KG1 (cell line): ENCODE measurements around the gene SCRN2.

ENCODE experiments used
- DNase-seq: peaks from one replicate; lab custom pipeline; 2025; lab: John Stamatoyannopoulos, UW

Gene SCRN2

DNA sequence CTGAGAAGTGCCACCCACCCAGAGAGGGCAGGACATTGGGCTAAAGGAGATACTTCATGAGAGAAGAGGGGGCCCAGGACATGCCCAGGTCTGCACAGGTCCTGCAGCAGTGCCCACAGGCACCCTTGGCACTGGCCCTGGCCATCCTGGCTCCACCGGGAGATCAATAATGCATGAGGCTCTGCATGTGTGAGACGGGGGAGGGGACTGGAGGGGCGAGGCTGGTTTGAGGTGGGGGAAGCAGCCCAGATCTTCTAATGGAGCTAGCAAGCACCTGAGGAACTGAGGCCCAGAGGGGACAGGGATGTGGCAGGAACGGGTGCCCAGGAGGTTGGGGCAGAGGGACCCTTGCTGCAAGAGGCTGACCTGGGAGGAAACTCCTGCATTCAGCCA, 20.0 kb downstream of the SCRN2 start:
- no peak for DNase-seq

DNA sequence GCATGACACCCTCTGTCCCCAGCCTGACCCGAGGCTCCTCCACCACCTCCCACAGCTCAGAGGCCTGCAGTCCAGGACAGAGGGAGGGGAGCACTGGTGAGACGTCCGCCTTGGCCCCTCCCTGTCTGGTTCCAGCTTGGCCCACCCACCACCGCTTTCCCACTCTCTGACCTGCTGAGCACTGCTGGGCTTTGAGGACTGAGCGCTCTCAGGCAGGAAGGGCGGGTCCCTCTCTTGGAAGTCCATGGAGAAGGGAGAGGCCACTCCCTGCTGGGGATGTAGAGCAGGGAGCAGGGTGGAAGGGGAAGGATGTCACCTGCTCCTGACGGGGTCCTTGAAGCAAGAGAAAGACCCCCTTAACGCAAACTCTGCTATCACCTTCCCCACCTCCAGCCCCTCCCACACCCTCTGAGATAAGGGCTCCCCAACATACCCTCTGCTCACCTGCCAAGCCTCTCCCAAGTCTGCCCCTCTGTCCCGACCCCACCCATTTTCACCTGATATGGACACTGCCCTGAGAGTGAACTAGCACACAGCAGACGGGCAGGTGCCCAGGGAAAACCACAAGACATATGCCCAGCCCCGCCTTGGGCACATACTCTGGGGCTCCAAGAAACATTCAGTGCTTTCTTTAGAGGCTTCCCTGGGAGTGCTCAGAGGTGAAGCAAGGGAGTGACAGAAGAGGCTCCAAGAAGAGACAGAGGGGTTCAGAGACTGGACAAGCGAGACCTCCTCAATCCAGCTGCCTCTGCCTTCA, 20.9 kb downstream of the SCRN2 start:
- no peak for DNase-seq

DNA sequence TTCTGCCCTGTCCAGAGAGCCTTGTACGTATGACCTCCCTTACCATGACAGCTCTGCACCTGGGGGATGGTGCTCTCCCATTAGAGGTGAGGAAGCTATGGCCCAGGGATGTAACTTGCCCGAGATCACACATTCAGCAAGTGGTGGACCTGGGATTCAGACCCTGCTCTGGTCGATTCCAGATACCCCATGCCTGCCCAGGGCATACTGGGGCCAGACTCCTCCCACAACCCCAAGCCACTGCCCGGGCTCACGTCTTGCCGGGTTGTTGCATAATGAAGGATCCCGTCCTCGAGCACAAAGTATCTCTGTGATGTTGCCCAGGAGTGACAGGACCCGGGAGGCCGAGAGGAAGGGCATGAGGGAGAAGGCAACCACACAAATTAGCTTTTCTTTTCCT, 21.6 kb downstream of the SCRN2 start:
- no peak for DNase-seq

DNA sequence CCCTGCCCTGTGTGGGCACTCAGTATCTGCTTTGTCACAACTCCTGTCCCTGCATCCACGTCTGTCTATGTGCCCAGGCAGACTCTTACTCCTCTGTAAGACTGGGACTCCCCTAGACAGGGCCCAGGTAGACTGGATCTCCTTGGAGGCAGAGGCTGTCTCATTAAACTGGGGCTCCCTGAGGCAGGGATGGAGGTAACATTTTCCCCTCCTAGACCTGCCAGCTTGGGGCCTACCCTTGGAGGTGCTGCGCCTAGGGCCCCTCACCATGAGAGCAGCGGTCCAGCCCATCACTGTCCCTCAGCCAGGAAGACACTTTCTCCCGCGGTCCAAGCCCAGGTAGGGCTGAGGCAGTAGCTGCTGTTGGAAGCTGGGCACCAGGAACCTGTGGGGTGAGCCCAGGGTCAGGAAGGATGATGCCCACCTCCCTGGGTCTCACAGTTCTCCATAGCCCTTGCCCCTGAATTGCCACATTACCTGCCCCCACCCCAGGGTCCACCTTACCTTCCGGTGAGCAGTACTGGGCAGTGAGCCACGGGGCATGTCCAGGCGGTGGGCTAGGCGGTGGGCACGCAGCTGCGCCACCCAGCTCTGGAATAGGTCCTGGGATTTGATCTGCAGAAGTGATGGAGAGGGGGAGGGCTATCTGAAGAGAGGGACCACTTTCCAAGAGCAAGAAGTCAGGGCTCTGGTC, 22.9 kb downstream of the SCRN2 start:
- DNase-seq = no peak

DNA sequence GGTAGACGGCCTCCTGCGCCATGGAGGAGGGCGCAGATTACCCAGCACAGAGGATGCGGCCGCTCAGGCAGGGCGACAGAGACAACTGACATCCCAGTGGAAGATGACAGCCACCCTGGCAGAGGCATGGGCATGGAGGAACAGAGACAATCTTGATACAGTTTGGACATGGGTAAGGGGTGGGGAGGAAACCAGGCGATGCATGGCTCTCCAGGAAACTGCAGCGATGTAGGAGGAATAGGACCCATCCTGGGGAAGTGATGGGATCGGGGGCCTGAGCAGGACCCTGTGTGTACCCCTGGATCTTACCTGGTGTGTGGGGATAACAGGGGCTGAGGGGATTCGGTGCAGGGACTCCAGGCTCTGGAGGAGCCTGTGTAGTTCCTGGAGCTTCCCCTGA, 24.1 kb downstream of the SCRN2 start:
- DNase-seq = no peak

DNA sequence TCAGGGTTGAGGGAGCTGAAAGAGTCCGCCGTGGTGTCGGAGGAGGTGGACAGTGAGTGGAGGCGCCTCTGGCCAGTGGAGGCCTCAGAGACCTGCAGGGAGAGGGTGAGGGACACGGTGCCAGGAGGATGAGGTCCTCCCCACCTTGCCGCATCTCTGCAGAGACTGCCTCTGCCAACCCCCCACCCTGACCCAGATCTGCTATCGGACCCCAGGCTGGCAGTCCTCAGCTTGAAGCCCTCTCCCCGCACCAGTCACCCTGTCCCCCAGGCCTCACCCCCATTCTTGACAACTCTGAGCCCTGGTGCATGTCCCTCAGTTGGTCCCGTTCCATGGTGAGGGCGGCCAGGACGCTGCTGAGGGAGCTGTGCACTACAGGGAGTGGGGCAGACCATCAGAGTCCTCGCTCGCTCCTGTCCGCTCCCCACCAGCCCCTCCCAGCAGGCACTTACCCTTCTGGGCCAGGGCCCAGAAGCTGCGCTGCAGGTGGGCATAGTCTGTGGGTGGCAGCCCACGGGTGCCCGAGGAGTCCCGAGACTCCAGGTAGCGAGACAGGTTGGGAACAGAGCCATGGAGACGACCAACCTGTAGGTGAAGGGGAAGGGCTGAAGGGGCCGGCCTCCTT, 24.9 kb downstream of the SCRN2 start:
- DNase-seq = no peak

DNA sequence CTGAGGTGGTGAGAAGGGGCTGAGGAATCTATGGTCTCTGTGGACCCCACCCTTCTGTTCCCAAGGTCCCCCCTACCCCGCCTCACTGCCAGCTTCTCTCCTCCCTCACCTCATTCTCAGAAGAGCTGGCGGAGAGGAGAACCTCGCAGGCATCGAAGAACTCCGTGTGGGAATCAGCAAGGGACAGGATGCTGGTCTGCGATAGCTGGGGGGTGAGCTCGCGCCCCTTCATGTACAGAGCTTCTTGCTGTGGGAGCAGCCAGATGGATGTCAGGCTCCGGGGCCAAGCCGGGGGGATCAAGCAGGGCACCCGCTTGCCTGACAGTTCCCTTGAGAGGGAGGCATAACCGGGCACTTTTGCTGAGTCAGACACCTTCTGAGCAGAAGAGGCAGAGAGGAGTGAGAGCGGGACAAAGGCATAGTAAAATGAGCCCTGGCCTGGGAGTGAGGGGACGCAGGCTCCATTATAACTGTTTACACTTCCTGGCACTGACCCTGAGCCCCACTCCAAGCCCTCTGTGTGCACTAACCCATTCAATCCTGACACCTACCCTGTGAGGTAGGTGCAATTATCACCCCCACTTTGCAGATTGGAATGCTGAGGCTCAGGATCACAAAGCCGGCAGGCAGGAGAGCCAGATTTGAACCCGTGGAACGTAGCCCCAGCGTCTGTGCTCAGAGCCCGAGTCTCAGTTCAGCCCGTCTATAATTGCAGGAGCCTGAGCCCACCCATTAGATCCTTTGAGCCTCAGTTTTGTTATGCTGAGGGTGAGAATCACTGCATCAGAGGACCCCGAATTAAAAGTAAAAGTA, 25.8 kb downstream of the SCRN2 start:
- no peak for DNase-seq

DNA sequence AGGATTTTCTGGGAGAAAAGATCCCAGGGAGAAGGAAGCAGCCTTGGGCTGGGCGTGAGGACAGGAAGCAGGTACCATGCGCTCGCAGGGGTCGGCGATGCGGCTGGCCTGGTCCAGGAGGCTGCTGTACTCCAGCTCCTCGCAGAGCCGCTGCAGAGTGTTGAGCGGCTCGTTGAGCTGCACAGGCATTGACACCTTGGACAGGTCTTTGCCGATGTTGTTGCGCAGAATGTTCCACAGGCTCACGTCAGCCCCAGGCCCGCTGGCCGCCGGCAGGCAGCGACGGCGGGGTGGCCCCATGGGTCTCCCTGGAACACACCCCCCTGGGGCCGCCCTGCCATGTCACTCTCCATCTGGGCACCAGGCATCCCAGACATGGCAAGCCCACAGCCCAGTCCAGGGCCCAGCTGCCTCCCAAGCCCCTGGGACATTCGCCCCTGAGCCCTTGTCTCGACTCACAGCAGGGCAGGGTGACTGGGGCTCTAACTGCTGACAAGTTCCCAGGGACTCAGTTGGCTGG, 27.5 kb downstream of the SCRN2 start:
- DNase-seq = no peak

DNA sequence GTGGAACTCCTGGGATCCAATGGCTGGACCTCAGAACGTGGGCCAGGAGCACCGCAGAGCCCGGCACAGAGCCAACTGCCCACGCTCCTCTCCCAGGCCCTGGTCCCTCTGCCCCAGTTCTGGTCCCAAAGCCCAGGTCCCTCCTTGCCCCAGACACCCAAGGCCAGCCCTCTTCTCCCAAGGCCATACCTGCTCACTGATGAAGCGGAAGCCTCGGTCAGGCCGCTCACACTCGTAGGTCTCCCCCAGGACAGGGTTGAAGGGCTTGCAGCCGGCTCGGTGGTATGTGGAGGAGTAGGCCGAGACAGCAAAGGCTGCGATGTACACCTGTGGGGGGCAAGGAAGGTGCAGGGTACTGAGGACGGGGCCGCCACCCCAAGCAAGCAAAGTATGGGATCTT, 28.0 kb downstream of the SCRN2 start:
- DNase-seq = no peak

DNA sequence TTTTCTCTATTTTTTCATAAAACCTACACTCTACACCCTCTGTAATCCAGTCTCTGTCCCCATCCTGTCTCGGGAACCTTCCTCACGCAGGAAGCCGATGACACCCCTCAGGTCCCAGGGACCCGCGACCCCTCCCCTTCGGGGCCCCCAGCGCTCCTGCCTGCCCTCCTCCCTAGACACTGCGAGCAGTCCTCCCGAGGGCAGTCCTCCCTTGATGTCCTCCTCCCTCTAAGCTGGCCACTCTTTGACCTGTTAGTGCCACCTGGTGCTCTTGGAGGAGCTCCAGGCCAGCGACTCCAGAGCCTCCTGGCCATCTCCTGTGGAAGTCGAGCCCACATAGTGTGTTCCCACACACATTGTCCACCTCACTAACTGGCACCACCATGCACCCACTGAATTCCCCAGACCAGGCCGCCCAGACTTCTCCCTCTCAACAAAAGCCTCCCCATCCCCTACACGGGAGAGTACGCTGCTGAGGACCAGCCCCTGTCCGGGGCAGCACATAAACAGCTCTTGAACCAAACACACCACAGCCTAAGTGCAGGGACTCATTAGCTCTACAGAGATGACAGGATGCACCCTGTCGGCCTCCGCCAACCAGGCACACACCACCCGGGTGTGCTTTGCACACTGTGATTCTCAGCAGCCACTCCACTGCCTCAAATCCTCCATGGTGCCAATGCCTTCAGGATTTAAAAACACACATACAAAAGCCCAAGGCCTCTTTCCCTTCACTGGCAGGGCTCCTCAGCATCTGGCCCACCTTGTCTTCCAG, 28.7 kb downstream of the SCRN2 start:
- DNase-seq = no peak

DNA sequence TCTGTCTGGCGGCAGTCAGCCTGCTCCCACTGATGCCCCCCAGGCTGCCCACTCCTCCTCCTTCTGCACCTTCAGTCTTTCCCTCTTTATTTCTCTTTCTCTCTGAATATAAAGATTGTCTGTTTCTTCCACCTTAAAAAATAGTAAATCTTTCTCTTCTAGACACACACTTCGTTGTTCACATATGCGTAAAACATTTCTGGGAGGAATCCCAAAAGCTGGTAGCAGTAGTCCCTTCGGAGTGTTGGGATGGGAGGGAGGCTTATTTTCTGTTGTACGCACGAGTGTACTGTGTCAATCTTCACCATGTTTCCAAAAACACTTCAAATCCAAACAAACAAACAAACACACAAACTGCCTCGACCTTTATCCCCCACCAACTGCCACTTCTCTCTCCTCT, 29.4 kb downstream of the SCRN2 start:
- no peak for DNase-seq

DNA sequence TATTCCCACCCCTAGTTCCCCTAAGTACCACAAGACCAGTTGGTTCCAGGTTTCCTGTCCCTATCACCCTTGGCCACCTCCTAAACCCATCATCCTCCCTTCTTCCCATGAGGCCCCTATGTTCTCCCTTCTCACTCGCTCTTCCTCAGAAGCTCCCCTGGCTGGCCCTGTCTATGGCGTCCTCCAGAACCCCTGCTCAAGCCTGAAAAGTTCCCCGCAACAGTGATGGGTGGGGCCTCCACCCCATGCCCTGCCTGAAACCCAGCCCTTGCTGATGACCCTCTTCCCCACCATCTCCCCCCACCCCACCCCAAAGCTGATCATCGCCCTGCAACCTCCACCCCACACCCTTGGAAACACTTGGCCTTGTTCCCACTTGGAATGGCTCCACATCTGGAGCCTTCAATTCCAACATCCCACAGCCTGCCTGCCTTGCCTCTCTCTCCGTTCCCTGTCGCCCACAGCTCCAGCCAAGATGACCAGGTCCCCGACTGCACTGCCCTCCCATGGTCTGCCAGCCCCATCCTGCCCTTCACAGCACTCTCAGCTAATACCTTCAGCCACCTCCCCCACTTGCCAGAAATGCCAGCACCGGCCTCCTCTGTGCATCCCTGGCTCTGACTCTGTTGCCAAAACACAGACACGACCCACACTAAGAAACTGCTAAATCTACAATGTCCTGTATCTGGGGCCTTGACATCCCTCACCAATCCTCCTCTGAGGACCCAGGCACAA, 30.0 kb downstream of the SCRN2 start:
- DNase-seq = no peak

DNA sequence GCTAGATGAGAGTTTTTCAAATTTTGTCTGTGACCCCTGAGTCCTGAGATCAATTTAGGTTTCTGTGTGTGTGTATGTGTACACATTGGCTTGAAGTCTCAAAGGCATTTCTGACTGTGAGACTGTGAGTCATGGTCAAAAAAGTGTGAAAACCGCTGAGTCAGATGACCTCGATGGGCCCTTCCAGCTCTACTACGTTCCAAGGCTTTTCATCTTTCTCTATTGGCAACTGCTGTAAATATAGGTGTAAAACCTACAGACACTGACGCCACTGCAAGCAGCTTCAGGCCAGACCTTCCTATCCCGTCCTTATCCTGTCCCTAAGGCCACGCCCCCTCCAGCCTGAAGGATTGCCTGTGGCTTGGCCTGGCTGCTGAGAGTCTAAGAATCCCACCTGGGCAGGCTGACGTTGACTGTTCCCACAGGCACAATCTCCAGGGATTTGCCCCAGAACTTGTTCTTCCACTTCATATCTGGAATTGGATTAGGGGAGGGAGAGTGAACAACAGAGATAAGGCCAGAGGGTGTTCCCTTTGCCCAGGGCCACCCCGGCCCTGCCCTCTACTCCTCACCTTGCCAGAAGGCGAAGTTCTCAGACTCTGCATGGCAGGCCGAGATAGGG, 30.8 kb downstream of the SCRN2 start:
- no peak for DNase-seq

DNA sequence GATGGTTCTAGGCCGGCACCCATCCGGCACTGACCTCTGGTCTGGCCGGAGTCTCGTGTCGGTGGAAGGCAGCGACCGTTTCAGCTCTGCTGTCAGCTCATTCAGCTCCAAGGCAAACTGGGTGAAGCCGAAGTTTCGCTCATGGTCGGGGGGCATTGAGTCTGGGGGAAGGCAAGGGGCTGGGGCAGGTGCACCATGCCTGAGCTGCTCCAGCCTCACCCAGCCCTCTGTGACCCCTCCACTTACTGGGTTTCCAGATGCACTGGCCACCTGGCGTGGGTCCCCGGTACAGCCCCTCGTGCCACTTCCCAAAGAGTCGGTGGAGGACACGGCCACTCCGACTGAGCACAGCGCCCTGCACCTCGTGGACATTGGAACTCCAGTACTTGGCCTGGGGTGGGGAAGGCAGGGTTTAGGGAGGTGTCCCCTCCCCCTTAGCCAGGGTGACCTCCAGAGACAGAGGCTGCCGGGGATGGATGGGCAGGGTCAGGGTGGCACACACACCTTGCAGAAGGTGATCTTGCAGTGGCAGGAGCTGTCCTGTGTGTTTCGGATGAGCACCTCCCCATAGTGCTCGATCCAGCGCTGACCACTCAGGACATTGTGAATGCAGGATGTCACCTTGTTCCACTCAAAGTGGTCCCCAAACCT, 32.1 kb downstream of the SCRN2 start:
- DNase-seq = no peak

DNA sequence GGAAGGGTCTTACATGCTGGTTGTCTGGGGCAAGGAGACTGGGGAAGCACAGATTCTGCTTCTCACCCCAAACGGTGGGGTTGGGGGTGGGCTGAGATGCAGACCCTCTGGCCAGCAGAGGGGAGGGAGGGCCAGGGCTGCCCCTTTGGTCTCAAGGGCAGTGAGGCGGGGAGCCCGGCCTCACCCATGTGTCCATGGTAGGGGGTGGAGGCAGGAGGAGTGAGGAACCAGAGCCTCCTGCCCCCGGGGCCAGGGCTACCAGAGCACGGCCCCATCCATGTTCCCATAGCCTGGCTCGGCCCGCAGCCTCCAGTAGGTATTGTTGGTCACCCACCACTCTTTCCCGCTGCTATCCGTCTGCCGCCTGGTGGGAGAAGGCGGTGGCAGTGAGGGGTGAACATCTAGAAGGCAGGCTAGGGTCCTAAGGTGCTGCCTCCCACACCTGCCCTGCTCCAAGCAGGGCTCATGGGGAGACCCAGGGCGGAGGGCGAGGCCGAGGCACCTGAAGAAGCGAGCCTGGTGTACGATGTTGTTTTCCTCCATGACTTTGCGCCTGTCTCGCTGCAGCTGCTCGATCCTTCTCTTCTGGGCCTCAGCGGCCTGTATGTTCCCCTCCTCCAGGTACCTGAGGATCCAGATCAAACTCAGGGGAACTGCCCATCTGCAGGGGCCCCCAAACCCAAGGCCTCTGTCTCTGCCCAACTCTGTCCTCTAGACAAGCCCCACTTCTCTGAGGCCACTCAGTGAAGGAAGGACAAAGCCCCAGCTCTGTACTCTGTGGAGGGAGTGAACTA, 32.8 kb downstream of the SCRN2 start:
- DNase-seq = no peak

DNA sequence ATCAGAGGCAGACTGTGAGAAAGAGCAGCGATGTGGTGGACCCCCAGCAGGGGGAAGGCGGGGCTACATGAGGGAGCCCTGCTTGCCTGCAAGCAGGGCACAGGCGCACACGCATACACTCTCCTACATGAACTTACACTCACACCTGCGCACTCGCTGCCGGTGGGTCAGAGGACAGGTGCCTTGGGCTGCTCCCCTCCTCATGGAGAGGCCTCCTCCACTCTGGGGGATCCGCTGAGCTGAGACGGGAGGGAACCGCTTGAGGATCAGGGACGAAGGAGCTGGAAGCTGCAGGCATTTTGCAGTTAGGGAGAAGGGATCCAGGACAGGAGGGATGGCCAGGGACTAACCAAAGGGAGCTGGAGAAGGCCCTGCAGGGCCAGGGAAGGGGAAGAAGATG, 33.7 kb downstream of the SCRN2 start:
- DNase-seq = no peak

DNA sequence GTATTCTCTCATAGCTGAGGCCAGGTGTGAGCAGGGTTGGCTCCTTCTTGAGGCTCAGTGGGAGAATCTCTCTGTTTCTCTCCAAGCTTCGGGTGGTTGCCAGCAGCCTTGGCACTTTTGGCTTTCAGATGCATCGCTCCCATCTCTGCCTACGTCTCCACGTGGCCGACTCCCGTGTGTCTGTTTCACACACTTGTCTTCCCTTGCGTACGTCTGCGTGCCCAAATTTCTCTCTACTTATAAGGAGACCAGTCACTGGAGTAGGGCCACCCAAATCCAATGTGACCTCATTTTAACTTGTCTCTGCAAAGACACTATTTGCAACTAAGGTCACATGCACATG, 34.2 kb downstream of the SCRN2 start:
- DNase-seq = no peak

DNA sequence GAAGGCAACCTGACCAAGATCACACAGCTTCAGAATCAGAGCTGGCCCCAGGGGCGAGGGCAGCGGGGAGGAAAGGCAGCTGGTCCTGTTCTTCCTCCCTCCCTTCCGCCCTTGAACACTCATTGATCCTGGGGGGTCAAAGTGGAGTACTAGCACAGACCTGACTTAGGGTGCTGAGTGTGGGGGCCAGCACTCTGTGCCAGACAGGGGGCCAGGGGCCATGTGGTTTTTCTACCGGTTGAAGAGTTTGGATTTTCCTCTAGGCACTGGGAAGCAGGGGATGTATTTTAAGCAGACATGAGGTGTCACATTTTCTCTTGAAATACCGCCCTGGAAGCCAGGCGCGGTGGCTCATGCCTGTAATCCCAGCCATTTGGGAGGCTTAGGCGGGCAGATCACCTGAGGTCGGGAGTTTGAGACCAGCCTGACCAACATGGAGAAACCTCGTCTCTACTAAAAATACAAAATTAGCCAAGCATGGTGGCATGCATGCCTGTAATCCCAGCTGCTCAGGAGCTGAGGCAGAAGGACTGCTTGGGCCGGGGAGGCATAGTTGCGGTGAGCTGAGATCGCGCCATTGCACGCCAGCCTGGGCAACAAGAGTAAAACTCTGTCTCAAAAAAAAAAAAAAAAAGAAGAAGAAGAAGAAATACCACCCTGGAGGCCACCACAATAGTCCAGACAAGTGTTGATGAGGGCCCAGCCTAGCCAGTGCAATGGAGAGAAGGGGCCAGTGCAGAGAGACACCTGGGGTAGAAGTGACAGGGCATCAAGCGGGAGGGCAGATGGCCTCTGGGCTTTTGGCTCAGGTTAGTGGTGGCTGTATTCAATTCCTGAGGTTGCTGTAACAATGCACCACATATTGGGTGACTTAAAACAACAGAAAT, 34.8 kb downstream of the SCRN2 start:
- no peak for DNase-seq
